ENCODE data around the gene NKIRAS1.

DNA sequence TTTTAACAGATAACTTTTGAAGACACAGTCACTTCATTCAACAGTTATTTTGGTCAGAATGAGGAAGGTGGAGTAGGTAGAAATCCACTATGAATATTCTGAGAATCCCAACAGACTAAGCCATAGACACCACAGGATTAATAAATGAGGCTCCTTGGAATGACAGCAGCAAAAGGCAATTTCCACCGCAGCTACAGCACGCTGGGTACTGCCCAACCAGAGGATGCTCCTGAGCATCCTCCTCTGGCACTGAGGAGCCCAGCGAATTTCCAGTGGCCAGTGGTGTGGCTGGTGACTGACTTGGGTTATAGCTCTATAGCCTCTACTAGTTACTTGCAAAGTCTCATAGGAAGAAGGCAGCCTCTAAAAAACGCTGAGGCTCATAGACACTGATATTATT lies 24.6 kb upstream of the NKIRAS1 start:
- TF ChIP-seq POLR2A (IDR thresholded peaks at IDR 0.05) (no peak), POLR2AphosphoS5 (IDR thresholded peaks at IDR 0.05) (no peak)

Data from suprapubic skin (tissue), 4 donors.